ENCODE data around the gene CYP2C19. TPM values are rescaled to one million over a fixed set of nuclear protein-coding genes. Genes with fewer than 3 reads are reported as not detected.

The CYP2C19 gene
- total RNA-seq, 1 experiment from 2014 or later = not detected

DNA sequence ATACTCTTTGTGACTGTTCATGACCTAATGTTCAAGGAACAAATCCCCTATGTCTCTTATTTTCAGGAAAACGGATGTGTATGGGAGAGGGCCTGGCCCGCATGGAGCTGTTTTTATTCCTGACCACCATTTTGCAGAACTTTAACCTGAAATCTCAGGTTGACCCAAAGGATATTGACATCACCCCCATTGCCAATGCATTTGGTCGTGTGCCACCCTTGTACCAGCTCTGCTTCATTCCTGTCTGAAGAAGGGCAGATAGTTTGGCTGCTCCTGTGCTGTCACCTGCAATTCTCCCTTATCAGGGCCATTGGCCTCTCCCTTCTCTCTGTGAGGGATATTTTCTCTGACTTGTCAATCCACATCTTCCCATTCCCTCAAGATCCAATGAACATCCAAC, 27.3 kb upstream of the CYP2C19 start:
- intact Hi-C loops (cut with micrococcal nuclease) = no loop called here
- Histone ChIP-seq H3K79me2 (ENCODE audit: low read length) (no peaks in the 10 kb centered on the region), H3K9me2 (replicated peaks; ENCODE audit: low read length) (no peaks in the 10 kb centered on the region), H3K9me3 (ENCODE audit: low read length) (no peaks in the 10 kb centered on the region), H3F3A (ENCODE audit: low read length, unreplicated experiment) (no peaks in the 10 kb centered on the region), H3K4me2 (ENCODE audit: low read length) (no peak overlapping the region), H3K9ac (ENCODE audit: low read length) (no peak overlapping the region), H3K4me1 (ENCODE audit: insufficient read depth, low read length) (no peaks in the 10 kb centered on the region), H4K20me1 (ENCODE audit: low read length) (no peaks in the 10 kb centered on the region), H2AFZ (ENCODE audit: low read length) (no peak overlapping the region), H3K4me3 (ENCODE audit: low read length) (no peak overlapping the region), H3K27ac (ENCODE audit: low read length) (no peak overlapping the region), H3K36me3 (ENCODE audit: low read depth, low read length) (no peaks in the 10 kb centered on the region), H3K27me3 (ENCODE audit: low read length) (peaks cover 4% of the 10 kb centered on the region; the same call in 1 of the 2 replicates)
- DNase-seq (no peak), ATAC-seq (no peak)
- no TSS peak for BruUV-seq (replicated peaks)
- ChIA-PET CTCF (no interaction called here), POLR2A (ENCODE audit: unreplicated experiment) (no interaction called here)
- TF ChIP-seq EZH2 (IDR thresholded peaks at IDR 0.05; ENCODE audit: low read length, unreplicated experiment) (no peak), EZH2phosphoT487 (IDR thresholded peaks at IDR 0.05; ENCODE audit: borderline replicate concordance, low read length) (no peak)
- TF ChIP-seq, protein P1, sequence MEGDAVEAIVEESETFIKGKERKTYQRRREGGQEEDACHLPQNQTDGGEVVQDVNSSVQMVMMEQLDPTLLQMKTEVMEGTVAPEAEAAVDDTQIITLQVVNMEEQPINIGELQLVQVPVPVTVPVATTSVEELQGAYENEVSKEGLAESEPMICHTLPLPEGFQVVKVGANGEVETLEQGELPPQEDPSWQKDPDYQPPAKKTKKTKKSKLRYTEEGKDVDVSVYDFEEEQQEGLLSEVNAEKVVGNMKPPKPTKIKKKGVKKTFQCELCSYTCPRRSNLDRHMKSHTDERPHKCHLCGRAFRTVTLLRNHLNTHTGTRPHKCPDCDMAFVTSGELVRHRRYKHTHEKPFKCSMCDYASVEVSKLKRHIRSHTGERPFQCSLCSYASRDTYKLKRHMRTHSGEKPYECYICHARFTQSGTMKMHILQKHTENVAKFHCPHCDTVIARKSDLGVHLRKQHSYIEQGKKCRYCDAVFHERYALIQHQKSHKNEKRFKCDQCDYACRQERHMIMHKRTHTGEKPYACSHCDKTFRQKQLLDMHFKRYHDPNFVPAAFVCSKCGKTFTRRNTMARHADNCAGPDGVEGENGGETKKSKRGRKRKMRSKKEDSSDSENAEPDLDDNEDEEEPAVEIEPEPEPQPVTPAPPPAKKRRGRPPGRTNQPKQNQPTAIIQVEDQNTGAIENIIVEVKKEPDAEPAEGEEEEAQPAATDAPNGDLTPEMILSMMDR (conservative IDR thresholded peaks at IDR 0.05; ENCODE audit: low read depth, low read length) = no peak

DNA sequence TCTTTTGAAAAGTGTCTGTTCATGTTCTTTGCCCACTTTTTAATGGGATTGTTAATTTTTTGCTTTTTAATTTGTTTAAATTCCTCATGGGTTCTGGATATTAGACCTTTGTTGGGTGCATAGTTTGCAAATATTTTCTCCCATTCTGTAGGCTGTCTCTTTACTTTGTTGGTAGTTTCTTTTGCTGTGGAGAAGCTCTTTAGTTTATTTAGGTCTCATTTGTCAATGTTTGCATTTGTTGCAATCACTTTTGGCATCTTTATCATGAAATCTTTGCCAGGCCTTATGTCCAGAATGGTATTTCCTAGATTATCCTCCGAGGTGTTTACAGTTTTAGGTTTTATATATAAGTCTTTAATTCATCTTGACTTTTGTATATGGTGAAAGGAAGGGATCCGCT, 23.9 kb upstream of the CYP2C19 start:
- no peak overlapping the region for H3K4me3 ChIP-seq (ENCODE audit: low read length)
- no peak overlapping the region for H3K9ac ChIP-seq (ENCODE audit: low read length)
- no peaks in the 10 kb centered on the region for H3K9me3 ChIP-seq (ENCODE audit: low read length)
- H3K9me2 ChIP-seq (replicated peaks; ENCODE audit: low read length) = no peaks in the 10 kb centered on the region
- TF ChIP-seq EZH2 (IDR thresholded peaks at IDR 0.05; ENCODE audit: low read length, unreplicated experiment) = no peak
- TF ChIP-seq, protein P1 (conservative IDR thresholded peaks at IDR 0.05; ENCODE audit: low read depth, low read length) = no peak
- TF ChIP-seq EZH2phosphoT487 (IDR thresholded peaks at IDR 0.05; ENCODE audit: borderline replicate concordance, low read length) = no peak
- H3K79me2 ChIP-seq (ENCODE audit: low read length) = no peaks in the 10 kb centered on the region
- intact Hi-C loops (cut with micrococcal nuclease) = no loop called here
- H3K27ac ChIP-seq (ENCODE audit: low read length) = no peak overlapping the region
- H4K20me1 ChIP-seq (ENCODE audit: low read length) = no peaks in the 10 kb centered on the region
- no TSS peak for BruUV-seq (replicated peaks)
- no peak overlapping the region for H3K4me2 ChIP-seq (ENCODE audit: low read length)
- H3K4me1 ChIP-seq (ENCODE audit: insufficient read depth, low read length) = no peaks in the 10 kb centered on the region
- CTCF ChIA-PET = no interaction called here
- no peak overlapping the region for H2AFZ ChIP-seq (ENCODE audit: low read length)
- H3F3A ChIP-seq (ENCODE audit: low read length, unreplicated experiment) = no peaks in the 10 kb centered on the region
- no peak for DNase-seq
- ATAC-seq = no peak
- peaks cover 4% of the 10 kb centered on the region; the same call in 1 of the 2 replicates for H3K27me3 ChIP-seq (ENCODE audit: low read length)
- POLR2A ChIA-PET (ENCODE audit: unreplicated experiment) = no interaction called here
- no peaks in the 10 kb centered on the region for H3K36me3 ChIP-seq (ENCODE audit: low read depth, low read length)

DNA sequence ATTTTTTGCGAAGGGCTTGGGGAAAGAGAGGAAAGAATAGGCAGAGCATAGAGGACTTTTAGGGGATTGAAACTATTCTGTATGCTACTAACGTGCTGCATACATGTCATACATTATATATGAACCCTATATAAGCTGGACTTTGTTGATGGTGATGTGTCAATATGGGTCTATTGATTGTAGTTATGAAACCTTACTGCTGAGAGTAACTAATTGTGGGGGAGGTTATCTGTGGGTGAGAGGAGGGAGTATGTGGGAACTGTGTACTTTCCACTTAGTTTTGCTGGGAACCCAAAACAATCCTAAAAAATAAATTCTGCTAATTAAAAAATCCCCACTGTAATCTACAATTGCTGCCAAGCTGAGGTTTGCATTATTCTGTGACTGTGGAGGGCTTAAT, 15.3 kb upstream of the CYP2C19 start:
- intact Hi-C loops (cut with micrococcal nuclease) = no loop called here
- Histone ChIP-seq H3K79me2 (ENCODE audit: low read length) (no peaks in the 10 kb centered on the region), H3K27ac (ENCODE audit: low read length) (no peak overlapping the region), H3K4me1 (ENCODE audit: insufficient read depth, low read length) (no peaks in the 10 kb centered on the region), H3K27me3 (ENCODE audit: low read length) (no peaks in the 10 kb centered on the region), H4K20me1 (ENCODE audit: low read length) (no peaks in the 10 kb centered on the region), H3K4me3 (ENCODE audit: low read length) (no peak overlapping the region), H3K9ac (ENCODE audit: low read length) (no peak overlapping the region), H3K36me3 (ENCODE audit: low read depth, low read length) (no peaks in the 10 kb centered on the region), H3K9me3 (ENCODE audit: low read length) (no peaks in the 10 kb centered on the region), H3F3A (ENCODE audit: low read length, unreplicated experiment) (no peaks in the 10 kb centered on the region), H3K9me2 (replicated peaks; ENCODE audit: low read length) (no peaks in the 10 kb centered on the region), H2AFZ (ENCODE audit: low read length) (no peak overlapping the region), H3K4me2 (ENCODE audit: low read length) (no peak overlapping the region)
- DNase-seq (no peak), ATAC-seq (no peak)
- ChIA-PET CTCF (no interaction called here), POLR2A (ENCODE audit: unreplicated experiment) (no interaction called here)
- TF ChIP-seq, protein P1 (conservative IDR thresholded peaks at IDR 0.05; ENCODE audit: low read depth, low read length) = no peak
- TF ChIP-seq EZH2 (IDR thresholded peaks at IDR 0.05; ENCODE audit: low read length, unreplicated experiment) (no peak), EZH2phosphoT487 (IDR thresholded peaks at IDR 0.05; ENCODE audit: borderline replicate concordance, low read length) (no peak)
- no TSS peak for BruUV-seq (replicated peaks)
